GM10248 (cell line): ENCODE data around the gene MBLAC1.

Experiments
- CTCF ChIA-PET: fragments of 300-600 bp; sonication (Branson Sonifier 250); formaldehyde crosslinking; extraction: SDS; loops from one replicate; lab custom pipeline; 2021; ENCODE audit warnings: antibody characterized with exemption; lab: Yijun Ruan, JAX
- POLR2A ChIA-PET: fragments of 350-650 bp; sonication (Branson Sonifier 250); formaldehyde crosslinking; extraction: SDS; loops from one replicate; lab custom pipeline; 2020; ENCODE audit warnings: antibody characterized with exemption; lab: Yijun Ruan, JAX
- DNase-seq: peaks from one replicate; pipeline ENCODE4 v3.0.0; 2012; ENCODE audit errors: extremely low spot score
- CTCF ChIP-seq: IDR thresholded peaks from 2 replicates; pipeline ENCODE4 v1.5.1; 2012; ENCODE audit warnings: mild to moderate bottlenecking, low read depth; ENCODE audit errors: extremely low read depth, missing control alignments, control extremely low read depth

MBLAC1 gene

DNA sequence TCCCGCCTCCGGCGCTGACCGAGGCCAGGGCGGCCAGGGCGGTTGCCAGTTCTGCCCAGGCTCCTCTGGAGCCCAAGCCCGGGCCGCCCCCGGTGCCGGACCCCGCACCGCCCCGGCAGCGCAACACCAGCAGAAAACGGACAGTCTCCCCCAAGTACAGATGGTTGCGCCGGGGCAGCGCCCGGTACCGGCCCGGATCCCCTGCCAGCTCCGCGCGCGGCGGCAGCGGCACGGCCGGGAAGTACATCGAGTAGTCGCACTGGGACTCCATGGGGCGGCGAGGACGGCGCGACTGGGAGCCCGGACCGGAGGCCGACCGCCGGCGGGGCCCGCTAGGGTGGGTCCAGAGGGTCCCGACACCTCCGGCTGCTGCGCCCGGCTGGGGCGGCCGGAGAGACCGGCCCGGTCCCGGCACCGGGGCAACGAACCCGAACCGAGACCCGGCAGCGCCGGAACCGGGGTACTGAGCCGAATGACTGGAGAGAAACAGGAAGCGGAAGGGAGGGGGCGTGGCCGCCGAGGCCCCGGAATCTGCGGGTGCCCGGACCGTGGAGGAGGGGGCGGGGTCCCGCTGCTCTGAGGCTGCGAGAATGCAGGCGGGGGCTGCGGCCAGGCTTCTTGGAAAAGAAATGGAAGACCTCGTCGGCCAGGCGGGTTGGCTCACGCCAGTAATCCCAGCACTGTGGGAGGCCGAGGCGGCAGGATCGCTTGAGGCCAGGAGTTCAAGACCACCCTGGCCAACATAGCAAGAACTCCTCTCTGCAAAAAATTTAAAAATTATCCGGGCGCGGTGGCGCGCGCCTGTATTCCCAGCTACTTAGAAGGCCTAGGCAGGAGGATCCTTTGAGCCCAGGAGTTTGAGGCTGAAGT, 31.7 kb downstream of the MBLAC1 start, which contains the start of gene TRAPPC14:
TRAPPC14 (minus strand) TSS at position 495 of the 870 bp plus-strand sequence; CDS start at position 271, 224 bp downstream.
- CTCF ChIA-PET = interaction anchor here (0.9 to 2.1 kb wide), 6 partner anchors 14 to 250 kb away, joined by 3 to 9 read pairs (median 4); no protein-coding TSS in a partner anchor

DNA sequence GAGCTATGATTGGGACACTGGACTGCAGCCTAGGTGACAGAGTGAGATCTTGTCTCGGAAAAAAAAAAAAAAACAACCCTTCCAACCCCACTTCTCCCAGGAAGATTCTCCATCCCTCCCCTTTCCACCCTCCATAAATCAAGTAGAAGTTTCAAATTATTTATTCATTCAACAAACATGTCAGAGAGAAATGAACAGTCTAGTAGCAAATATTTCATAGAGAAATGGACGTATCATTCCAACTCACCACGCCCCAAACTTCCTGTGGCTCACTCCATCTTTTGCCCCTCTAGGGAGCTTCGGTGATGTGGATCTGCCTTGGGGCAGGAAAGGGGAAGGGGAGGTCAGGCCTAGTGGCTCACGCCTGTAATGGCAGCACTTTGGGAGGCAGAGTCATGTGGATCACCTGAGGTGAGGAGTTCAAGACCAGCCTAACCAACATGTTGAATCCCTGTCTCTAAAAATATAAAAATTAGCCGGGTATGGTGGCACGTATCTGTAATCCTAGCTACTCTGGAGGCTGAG, 32.4 kb downstream of the MBLAC1 start:
- no peak for DNase-seq
- TF ChIP-seq CTCF = no peak
- CTCF ChIA-PET = interaction anchor here (0.9 to 2.1 kb wide), 2 partner anchors 14 to 30 kb away, joined by 4 to 9 read pairs; no protein-coding TSS in a partner anchor
- POLR2A ChIA-PET = interaction anchor here (0.7 kb wide), 1 partner anchor 58 kb away, joined by 3 read pairs; the partner anchor contains the start of gene AP4M1

More for the DNA sequence above, 31.7 kb downstream of the MBLAC1 start, which contains the start of gene TRAPPC14:
- peak; percentile 97 for DNase-seq
- POLR2A ChIA-PET = interaction anchor here (0.7 kb wide), 1 partner anchor 57 kb away, joined by 3 read pairs; the partner anchor contains the start of gene AP4M1
- TF ChIP-seq CTCF = no peak

GRCh38 chr7:100160067-100160466, 33.3 kb downstream of the MBLAC1 start:
- DNase-seq = no peak
- TF ChIP-seq CTCF = no peak
- ChIA-PET CTCF (interaction anchor here (2.0 to 2.1 kb wide), 2 partner anchors 27 to 29 kb away, joined by 8 to 9 read pairs; no protein-coding TSS in a partner anchor), POLR2A (no interaction called here)

DNA sequence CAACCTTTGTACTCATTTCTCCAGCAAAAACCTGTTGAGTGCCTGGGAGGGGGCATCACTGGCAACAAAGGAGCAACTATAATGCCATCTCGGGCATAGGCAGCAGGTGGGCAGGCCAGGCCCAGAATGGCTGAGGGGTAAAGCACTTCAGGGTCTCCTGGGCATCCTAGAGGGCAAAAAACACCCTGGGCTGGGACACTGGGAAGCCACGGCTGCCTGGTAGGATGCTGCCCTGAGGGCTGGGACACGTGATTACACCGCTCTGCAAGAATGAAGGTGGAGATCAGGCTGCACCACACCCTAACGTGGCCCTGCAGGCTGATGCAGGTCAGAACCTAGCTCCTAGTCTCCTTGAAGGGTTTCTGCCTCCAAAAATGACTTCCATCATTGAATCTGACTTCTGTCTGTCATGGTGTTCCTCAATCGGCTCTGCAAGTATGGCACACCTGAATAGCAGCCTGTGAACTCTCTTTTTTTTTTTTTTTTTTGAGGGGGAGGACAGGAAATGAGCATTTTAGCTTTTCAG, 36.3 kb downstream of the MBLAC1 start:
- CTCF ChIA-PET = no interaction called here
- no peak for DNase-seq
- POLR2A ChIA-PET = no interaction called here
- no peak for TF ChIP-seq CTCF

DNA sequence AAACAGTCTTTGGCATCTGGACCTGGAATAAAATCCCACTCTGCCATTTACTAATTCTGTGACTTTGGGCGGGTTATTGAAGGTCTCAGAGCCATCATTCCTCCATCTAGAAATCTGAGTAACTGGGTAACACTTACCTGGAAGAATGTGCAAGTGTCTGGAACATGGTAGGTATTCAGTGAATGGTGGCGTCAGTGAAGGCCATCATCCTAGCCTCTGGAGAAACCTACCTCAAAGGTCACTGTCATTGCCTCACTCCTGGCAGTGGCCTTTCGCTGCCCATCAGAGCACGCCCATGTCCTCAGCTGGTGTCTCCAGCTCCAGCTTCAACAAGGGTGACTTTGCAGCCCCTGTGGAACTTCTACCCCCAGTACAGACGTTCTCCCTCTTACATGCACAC, 37.1 kb downstream of the MBLAC1 start:
- no peak for DNase-seq
- ChIA-PET POLR2A (no interaction called here), CTCF (no interaction called here)
- TF ChIP-seq CTCF = no peak

DNA sequence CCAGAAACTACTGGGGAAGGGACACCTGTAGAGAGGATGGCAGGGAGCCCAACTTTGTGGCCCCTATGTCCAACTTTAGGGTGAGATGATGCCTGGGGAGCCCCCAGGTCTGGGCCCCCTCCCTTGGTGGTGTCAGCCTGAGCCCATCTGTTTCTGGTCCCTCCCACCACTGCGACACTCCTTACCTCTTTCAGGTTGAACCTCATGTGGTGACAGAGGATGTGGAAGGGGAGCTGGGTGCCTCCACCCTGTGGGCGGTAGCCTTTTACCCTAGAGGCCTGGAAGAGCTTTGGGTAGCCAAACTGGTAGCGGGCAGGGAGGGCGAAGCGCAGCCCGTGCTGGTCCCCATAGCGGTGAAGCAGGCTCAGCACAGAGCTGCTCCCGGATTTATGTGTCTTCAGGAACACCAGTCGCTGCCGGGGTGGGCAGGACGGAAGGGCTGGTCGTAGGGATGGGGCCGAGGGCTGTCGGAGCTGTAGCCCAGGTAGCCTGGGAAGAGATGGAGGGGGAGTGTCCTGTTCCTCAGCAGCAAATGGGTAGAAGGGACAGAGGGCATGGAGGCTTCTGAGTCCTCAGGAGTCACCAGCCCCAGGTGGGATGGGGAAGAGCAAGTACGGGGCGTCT, 39.7 kb downstream of the MBLAC1 start:
- ChIA-PET CTCF (interaction anchor here (1.1 to 3.3 kb wide), 6 partner anchors 9 to 51 kb away, joined by 3 to 23 read pairs (median 6); partner anchors contain the start of genes GPC2 and STAG3), POLR2A (no interaction called here)
- no peak for TF ChIP-seq CTCF
- no peak for DNase-seq
